Ovary (tissue), 9 donors: ENCODE results near the gene NDUFV2. TPM values are rescaled to one million over a fixed set of nuclear protein-coding genes. Genes with fewer than 3 reads are reported as not detected.

ENCODE experiments used
- DNase-seq, 5 donors: peaks; one replicate each; pipeline ENCODE4 v3.0.0-alpha.2; 2019 to 2020
- H3K27ac ChIP-seq, 2 donors: fragments of 200-600 bp; one replicate each; pipeline versions ENCODE4 v1.5.1 to v1.8.0; 2019 to 2022
- H3K27me3 ChIP-seq: fragments of 200-600 bp; one replicate; pipeline ENCODE4 v1.8.0; 2022
- H3K36me3 ChIP-seq: fragments of 200-600 bp; sonication (generic); one replicate; pipeline ENCODE4 v1.5.1; 2019
- H3K4me1 ChIP-seq: one replicate; pipeline ENCODE4 v1.8.1; 2013; ENCODE audit warnings: mild to moderate bottlenecking, moderate library complexity; ENCODE audit not compliant: insufficient read depth
- H3K4me3 ChIP-seq: fragments of 200-600 bp; sonication (generic); one replicate; pipeline ENCODE4 v1.5.1; 2017
- H3K9me3 ChIP-seq, 2 donors: fragments of 200-600 bp in 1 of 2; sonication (generic) in 1 of 2; one replicate each; pipeline versions ENCODE4 v1.5.1 to v1.8.1; 2013 to 2019; ENCODE audit warnings: mild to moderate bottlenecking in 1 of 2, moderate library complexity in 1 of 2
- EP300 ChIP-seq: sonication (generic); formaldehyde crosslinking; IDR thresholded peaks from one replicate; pipeline ENCODE4 v1.6.1; 2017; ENCODE audit warnings: antibody characterized with exemption
- POLR2A ChIP-seq: fragments of 450-650 bp; IDR thresholded peaks from one replicate; pipeline ENCODE4 v1.6.1; 2017; ENCODE audit warnings: antibody characterized with exemption, mild to moderate bottlenecking, moderate library complexity
- WGBS, 3 donors: extraction: QIAGEN DNeasy Blood & Tissue Kit in 1 of 3; methylation state at CpG; one replicate each; pipeline versions ENCODE4 v1.1.5 to v1.1.7; 2013 to 2017; 5-methylcytosine and 5-hydroxymethylcytosine counted together
- intact Hi-C, 4 donors: fragments of 100-400 bp; cut with DNase I; formaldehyde crosslinking; loops; one replicate each; pipeline versions ENCODE4 v1.11.0 to v1.15.1; 2022 to 2023
- polyA plus RNA-seq, 2 donors: library from polyadenylated mRNA; stranded (reverse); fragments of 200-250 nt in 1 of 2; fragments of 350-450 nt in 1 of 2; fragmentation: Illumina TruSeq in 1 of 2; extraction: RNeasy Lipid Tissue Mini Kit (QIAGEN cat#74804) in 1 of 2; gene quantifications; one replicate each; pipeline ENCODE4 v1.2.3, GENCODE V29; 2013 to 2014
- total RNA-seq, 7 donors: library from RNA; depleted of rRNA in 2 of 7; stranded (reverse); fragments of >200 nt in 2 of 7; fragmentation: NEBNext Ultra II Directional in 3 of 7; extraction: Animal tissue kit (Norgen Biotek cat#: 25700) in 3 of 7; gene quantifications; one replicate each; pipeline versions ENCODE4 v1.1.0 to v1.2.4, GENCODE V29; 2016 to 2023
- TF ChIP-seq, protein P1 (sequence below), 3 donors: fragments of 450-650 bp in 2 of 3; fragments of 200-600 bp in 1 of 3; IDR thresholded peaks; one replicate each; pipeline versions ENCODE4 v1.5.1 to v1.8.0; 2016 to 2022; ENCODE audit warnings: antibody characterized with exemption in 3 of 3, mild to moderate bottlenecking in 1 of 3
- donor health status: DM: no; HTN: no; CAD: no; lungs with moderate emphysema.
- donor health status: DM: no; HTN: no; CAD: no.
- donor health status: Bipolar disorder and iron deficiency.
- donor health status: DM: yes; HTN: yes; CAD: no.
- donor health status: DM: no; HTN: no; CAD: no.
- donor health status: DM: yes; HTN: yes; CAD: no.

NDUFV2 gene
- total and polyA plus RNA-seq, 9 donors: 59.7 to 135 (median 76.6) TPM

GRCh38 chr18:9082711-9083510 lies 19.6 kb upstream of the NDUFV2 start:
- intact Hi-C loops: no loop called here
- H3K9me3 ChIP-seq: no peaks in the 10 kb centered on the region
- H3K4me3 ChIP-seq: no peak overlapping the region
- H3K27ac ChIP-seq: no peak overlapping the region
- no peaks in the 10 kb centered on the region for H3K27me3 ChIP-seq
- TF ChIP-seq POLR2A: no peak
- TF ChIP-seq EP300: no peak
- TF ChIP-seq, protein P1, sequence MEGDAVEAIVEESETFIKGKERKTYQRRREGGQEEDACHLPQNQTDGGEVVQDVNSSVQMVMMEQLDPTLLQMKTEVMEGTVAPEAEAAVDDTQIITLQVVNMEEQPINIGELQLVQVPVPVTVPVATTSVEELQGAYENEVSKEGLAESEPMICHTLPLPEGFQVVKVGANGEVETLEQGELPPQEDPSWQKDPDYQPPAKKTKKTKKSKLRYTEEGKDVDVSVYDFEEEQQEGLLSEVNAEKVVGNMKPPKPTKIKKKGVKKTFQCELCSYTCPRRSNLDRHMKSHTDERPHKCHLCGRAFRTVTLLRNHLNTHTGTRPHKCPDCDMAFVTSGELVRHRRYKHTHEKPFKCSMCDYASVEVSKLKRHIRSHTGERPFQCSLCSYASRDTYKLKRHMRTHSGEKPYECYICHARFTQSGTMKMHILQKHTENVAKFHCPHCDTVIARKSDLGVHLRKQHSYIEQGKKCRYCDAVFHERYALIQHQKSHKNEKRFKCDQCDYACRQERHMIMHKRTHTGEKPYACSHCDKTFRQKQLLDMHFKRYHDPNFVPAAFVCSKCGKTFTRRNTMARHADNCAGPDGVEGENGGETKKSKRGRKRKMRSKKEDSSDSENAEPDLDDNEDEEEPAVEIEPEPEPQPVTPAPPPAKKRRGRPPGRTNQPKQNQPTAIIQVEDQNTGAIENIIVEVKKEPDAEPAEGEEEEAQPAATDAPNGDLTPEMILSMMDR (IDR thresholded peaks at IDR 0.05): no peak
- no peaks in the 10 kb centered on the region for H3K4me1 ChIP-seq
- WGBS, 3 donors: 78 to 85% (median 79%) methylated on average over 5 of the region's 5 CpGs
- H3K36me3 ChIP-seq: no peaks in the 10 kb centered on the region
- DNase-seq: no peak

- no peak overlapping the region for H3K4me3 ChIP-seq
Measured at GRCh38 chr18:9086015-9086414, 16.5 kb upstream of the NDUFV2 start.

GRCh38 chr18:9086624-9087023 lies 15.9 kb upstream of the NDUFV2 start:
- Histone ChIP-seq H3K4me3 (no peak overlapping the region), H3K4me1 (no peaks in the 10 kb centered on the region), H3K27me3 (no peaks in the 10 kb centered on the region), H3K27ac (no peak overlapping the region), H3K36me3 (no peaks in the 10 kb centered on the region), H3K9me3 (no peaks in the 10 kb centered on the region)
- no peak for DNase-seq
- intact Hi-C loops: no loop called here
- WGBS, 3 donors: 60 to 79% (median 71%) methylated on average over 1 of the region's 1 CpG
- TF ChIP-seq EP300 (no peak), POLR2A (no peak)
- TF ChIP-seq, protein P1 (IDR thresholded peaks at IDR 0.05): no peak

More at GRCh38 chr18:9086015-9086414, 16.5 kb upstream of the NDUFV2 start:
- Histone ChIP-seq H3K9me3 (no peaks in the 10 kb centered on the region), H3K4me1 (no peaks in the 10 kb centered on the region), H3K27me3 (no peaks in the 10 kb centered on the region), H3K27ac (no peak overlapping the region), H3K36me3 (no peaks in the 10 kb centered on the region)
- no peak for TF ChIP-seq EP300
- TF ChIP-seq, protein P1 (IDR thresholded peaks at IDR 0.05): no peak
- TF ChIP-seq POLR2A: no peak
- DNase-seq: no peak
- WGBS, 3 donors: 56 to 71% (median 60%) methylated on average over 2 of the region's 2 CpGs
- intact Hi-C loops: no loop called here

DNA sequence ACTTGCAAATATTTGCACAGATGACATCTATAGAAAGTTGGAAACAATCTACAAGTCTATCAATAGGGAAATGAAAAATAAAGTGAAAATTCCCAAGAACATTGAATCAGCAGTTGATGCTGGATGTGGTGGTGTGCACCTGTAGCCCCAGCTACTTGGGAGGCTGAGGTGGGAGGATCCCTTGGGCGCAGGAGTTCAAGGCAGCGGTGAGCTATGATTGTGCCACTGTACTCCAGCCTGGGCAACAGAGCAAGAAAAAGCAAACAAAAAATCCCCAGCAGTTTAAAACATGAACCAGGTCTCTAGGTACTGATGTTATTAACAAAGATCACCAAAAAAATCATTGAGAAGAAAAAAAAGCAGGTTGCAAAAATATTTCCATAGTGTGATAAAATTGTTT lies 15.4 kb upstream of the NDUFV2 start:
- Histone ChIP-seq H3K9me3 (no peaks in the 10 kb centered on the region), H3K4me3 (no peak overlapping the region), H3K27ac (no peak overlapping the region), H3K4me1 (no peaks in the 10 kb centered on the region), H3K36me3 (no peaks in the 10 kb centered on the region), H3K27me3 (no peaks in the 10 kb centered on the region)
- DNase-seq: no peak
- 92 to 97% (median 94%) methylated on average over 2 of the region's 2 CpGs for WGBS, 3 donors
- TF ChIP-seq POLR2A (no peak), EP300 (no peak)
- TF ChIP-seq, protein P1 (IDR thresholded peaks at IDR 0.05): no peak
- intact Hi-C loops: no loop called here
